NOMO-1 (cell line): Measurements from ENCODE around the gene NRROS.
"Not testable (repeated sequence)": the region's sequence is repeated elsewhere in the genome, so short reads cannot be mapped to it uniquely, and the experiment has no call there.

ENCODE experiments used
- DNase-seq, 2 experiments: peaks; one replicate each; lab custom pipeline; 2025; ENCODE audit not compliant: unreplicated experiment in 2 of 2; lab: John Stamatoyannopoulos, UW

The NRROS gene

GRCh38 chr3:196624067-196624790 lies 15.3 kb upstream of the NRROS start:
- peak; percentile 93 to 99 for DNase-seq

- peak; percentile 92 to 93 for DNase-seq
Observed at GRCh38 chr3:196624907-196625306, 14.6 kb upstream of the NRROS start.

DNA sequence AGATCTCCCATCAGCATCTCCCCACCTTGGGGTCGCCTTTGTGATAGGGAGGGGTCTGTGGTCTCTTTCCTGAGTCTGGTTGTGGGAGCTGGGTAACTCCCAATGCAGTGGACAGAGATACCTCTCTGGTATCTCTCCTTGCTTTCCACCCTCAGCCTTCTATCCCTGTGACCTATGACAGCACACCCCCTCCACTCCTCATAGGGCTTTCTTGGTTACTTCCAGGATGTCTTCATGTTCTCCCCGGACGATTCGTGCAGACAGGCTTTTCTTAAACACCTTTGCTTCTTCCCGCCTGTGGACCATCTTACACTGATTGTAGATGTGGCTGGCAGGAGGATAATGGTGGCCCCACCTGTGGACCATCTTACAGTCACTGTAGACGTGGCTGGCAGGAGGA lies 14.2 kb upstream of the NRROS start:
- DNase-seq: peak in 1 of 2 experiments; percentile 39

DNA sequence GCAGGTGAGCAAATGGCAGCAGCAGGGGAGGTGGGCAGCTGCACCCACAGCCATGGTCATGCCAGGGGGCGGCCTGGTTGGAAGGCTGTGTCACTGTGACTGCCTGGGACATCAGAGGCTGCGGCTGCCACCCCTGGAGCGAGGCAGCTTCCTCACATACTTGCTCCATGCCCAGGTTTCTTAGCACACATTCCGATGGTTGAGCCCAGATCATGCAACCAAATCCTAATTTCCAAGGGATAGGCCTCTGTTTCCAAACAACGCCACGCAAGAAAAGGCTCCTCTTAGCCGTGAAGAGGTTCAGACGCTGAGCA lies 11.6 kb upstream of the NRROS start:
- DNase-seq: no peak

GRCh38 chr3:196629228-196629627 lies 10.3 kb upstream of the NRROS start:
- DNase-seq: peak in 1 of 2 experiments; percentile 72

DNA sequence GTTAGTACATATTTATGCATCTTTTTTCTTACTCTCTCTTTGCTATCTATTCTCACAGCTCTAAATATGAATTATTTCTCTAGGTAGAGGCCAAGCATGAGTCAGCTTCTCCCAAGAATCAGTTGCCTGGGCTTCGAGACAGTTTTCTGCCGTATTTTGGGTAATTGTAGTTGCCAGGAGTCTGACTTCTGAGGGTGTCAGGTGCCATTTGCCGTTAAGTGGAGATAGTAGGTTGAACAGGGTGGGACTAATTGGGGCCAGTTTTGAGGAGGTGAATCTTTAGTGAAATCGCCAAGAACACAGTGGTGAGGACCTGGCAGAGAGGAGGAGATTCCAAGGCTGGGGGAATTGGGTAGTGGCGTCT lies 7.8 kb upstream of the NRROS start:
- DNase-seq: peak; percentile 68 to 72

GRCh38 chr3:196632046-196632751 lies 7.3 kb upstream of the NRROS start:
- peak; percentile 100 for DNase-seq

GRCh38 chr3:196633555-196634151 lies 5.8 kb upstream of the NRROS start:
- DNase-seq: peak in 1 of 2 experiments; percentile 37

- DNase-seq: peak; percentile 73 to 85
Observed at GRCh38 chr3:196634224-196634623, 5.3 kb upstream of the NRROS start.

- DNase-seq: no peak
Observed at GRCh38 chr3:196634829-196635228, 4.7 kb upstream of the NRROS start.

GRCh38 chr3:196636369-196637349 lies 2.8 kb upstream of the NRROS start:
- DNase-seq: no peak

- not testable (repeated sequence) for DNase-seq
Observed at GRCh38 chr3:196637941-196638340, 1.6 kb upstream of the NRROS start.

- DNase-seq: peak in 1 of 2 experiments; percentile 63
Observed at GRCh38 chr3:196638861-196639482, 522 bp upstream of the NRROS start.

DNA sequence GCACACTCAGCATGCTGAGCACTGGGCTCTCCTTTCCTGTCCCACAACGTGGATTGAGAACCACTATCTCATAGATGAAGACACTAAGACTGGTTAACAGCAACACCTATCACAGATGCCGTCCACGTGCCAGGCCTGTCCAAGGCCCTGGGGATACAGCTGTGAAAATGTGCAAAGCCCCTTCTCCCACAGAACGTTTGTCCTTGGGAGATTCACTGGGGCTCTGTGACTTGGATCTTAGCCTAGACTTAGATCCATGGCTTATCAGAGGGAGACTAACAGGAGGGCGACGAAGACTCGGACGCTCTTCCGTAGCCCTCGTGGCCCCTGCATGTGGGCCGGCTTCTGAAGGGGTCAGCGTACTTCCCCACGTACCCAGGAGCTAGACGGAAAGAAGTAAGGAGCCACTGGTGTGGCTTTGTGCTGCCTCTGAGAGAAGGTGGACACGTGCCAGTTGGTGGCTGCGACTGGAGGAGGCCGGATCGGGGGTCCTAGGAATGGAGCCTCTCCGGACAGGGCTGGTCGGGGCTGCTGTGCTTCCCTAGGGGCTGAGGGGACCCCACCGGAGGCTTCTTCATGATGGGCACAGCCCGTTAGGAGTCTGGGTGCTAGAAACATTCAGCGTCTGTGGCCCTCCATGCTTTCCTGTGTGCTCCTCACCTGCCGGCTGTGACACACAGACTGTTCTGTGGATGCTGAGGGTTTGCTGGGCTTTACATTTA lies 964 bp downstream of the NRROS start:
- DNase-seq: peak in 1 of 2 experiments; percentile 44

- no peak for DNase-seq
Observed at GRCh38 chr3:196641333-196642054, 2.0 kb downstream of the NRROS start.

- no peak for DNase-seq
Observed at GRCh38 chr3:196642434-196642833, 2.9 kb downstream of the NRROS start.

GRCh38 chr3:196643201-196643749 lies 3.8 kb downstream of the NRROS start:
- peak; percentile 88 to 94 for DNase-seq

- no peak for DNase-seq
Observed at GRCh38 chr3:196643761-196644160, 4.3 kb downstream of the NRROS start.

DNA sequence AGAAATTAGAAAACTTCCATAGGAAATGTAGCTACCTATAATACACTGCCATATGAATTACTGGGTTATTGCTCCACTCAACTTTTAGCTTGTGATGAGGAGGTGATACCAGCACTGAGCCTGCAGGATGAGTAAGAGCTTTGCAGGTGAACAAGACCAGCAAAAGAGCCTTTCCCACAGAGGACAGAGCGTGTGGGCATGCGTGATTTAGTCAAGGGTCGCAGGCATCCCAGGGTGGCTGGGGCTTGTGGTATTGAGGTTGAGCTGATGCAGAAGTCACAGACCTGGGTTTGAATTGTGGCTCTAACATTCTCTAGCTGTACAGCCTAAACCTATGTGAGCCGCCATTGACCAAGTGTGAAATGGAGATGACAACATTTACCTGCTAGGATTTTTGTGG lies 5.6 kb downstream of the NRROS start:
- no peak for DNase-seq
